Gastroesophageal sphincter (tissue), 4 donors: ENCODE results near the gene SUGCT. TPM values are rescaled to one million over a fixed set of nuclear protein-coding genes. Genes with fewer than 3 reads are reported as not detected.
A peak's percentile ranks its signal among the peaks of the same experiment; 100 is the strongest.

Experiments used
- ATAC-seq: fragments of 150-250 bp; one replicate; pipeline ENCODE4 v1.9.1; 2016; ENCODE audit warnings: mild to moderate bottlenecking, moderate library complexity
- H3K27ac ChIP-seq, 4 donors: fragments of 200-600 bp; sonication (generic) in 3 of 4; 1 replicate in 3 of 4; 2 replicates in 1 of 4; pipeline ENCODE4 v1.5.1; 2016 to 2019
- H3K27me3 ChIP-seq: fragments of 200-600 bp; sonication (generic); one replicate; pipeline ENCODE4 v1.5.1; 2019
- H3K36me3 ChIP-seq, 2 donors: fragments of 200-600 bp; sonication (generic); one replicate each; pipeline ENCODE4 v1.5.1; 2019; ENCODE audit warnings: control low read depth in 1 of 2
- H3K4me1 ChIP-seq, 3 donors: fragments of 200-600 bp; sonication (generic); 1 replicate in 2 of 3; 2 replicates in 1 of 3; pipeline ENCODE4 v1.5.1; 2016 to 2019; ENCODE audit warnings: control low read depth in 2 of 3
- H3K4me3 ChIP-seq, 2 donors: fragments of 200-600 bp; sonication (generic); one replicate each; pipeline ENCODE4 v1.5.1; 2019; ENCODE audit warnings: mild to moderate bottlenecking in 1 of 2, moderate library complexity in 1 of 2
- H3K9me3 ChIP-seq, 3 donors: fragments of 200-600 bp; sonication (generic); one replicate each; pipeline ENCODE4 v1.5.1; 2017 to 2019; ENCODE audit warnings: control low read depth in 2 of 3
- CTCF ChIP-seq, 4 experiments: fragments of 200-600 bp in 2 of 4; fragments of 450-650 bp in 2 of 4; sonication (generic) in 1 of 4; IDR thresholded peaks; one replicate each; pipeline ENCODE4 v1.5.1; 2017 to 2019; ENCODE audit warnings: antibody characterized with exemption in 4 of 4, mild to moderate bottlenecking in 2 of 4, moderate library complexity in 2 of 4
- EP300 ChIP-seq: sonication (generic); formaldehyde crosslinking; IDR thresholded peaks from one replicate; pipeline ENCODE4 v1.6.1; 2017; ENCODE audit warnings: antibody characterized with exemption, mild to moderate bottlenecking
- POLR2A ChIP-seq, 2 donors: fragments of 450-650 bp; IDR thresholded peaks; one replicate each; pipeline ENCODE4 v1.6.1; 2017; ENCODE audit warnings: antibody characterized with exemption in 2 of 2, mild to moderate bottlenecking in 2 of 2, moderate library complexity in 1 of 2
- POLR2AphosphoS5 ChIP-seq: sonication (generic); formaldehyde crosslinking; IDR thresholded peaks from one replicate; pipeline ENCODE4 v1.6.1; 2017; ENCODE audit warnings: antibody characterized with exemption
- WGBS, 2 donors: methylation state at CpG; one replicate each; pipeline ENCODE4 v1.1.5; 2018; ENCODE audit warnings: low coverage in 1 of 2; 5-methylcytosine and 5-hydroxymethylcytosine counted together
- total RNA-seq, 4 donors: library from RNA; depleted of rRNA; stranded (reverse); fragments of >200 nt; gene quantifications; one replicate each; pipeline ENCODE4 v1.1.0, GENCODE V29; 2016

Gene SUGCT
- total RNA-seq, 4 donors from 2014 or later, result 1.2 to 17.3 (median 10.8) TPM

DNA sequence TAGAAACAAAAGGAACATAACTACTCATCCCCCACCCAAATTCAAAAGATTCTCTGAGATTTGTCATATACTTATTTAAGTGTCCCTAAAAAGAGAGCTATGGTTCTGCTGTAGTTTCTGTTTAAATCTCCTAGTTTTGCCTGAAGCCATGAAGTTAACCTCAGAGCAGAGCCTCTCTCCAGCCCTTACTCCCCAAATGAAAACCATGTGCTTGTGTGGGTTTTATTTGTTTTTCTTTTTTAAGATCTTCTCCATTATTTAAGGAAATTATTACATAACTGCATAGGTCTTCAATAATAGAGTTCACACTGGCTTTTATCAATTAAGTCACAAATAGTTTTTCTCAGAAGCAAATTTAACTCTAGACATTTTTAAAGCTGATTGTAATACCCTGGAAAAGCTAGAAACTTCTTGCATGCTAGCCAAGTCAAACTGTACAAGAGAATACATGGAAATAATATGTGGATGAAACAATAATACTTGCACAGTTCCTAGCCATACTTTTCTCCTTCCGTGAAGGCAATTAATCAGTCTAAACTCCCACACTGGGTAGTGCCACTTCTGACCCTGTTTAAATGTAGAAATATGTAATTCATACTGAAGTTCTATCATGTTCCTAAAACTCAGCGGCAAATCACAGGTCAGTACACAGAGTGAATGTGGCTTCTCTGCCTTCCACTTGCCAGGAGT, 579.7 kb downstream of the SUGCT start:
- Histone ChIP-seq H3K36me3 (no peaks in the 10 kb centered on the region), H3K4me1 (peaks cover 0 to 12% (median 0%) of the 10 kb centered on the region in 3 donors), H3K4me3 (no peak overlapping the region), H3K27me3 (no peaks in the 10 kb centered on the region), H3K27ac (no peak overlapping the region), H3K9me3 (no peaks in the 10 kb centered on the region)
- no peak for ATAC-seq
- WGBS, 2 donors, result 43% methylated on average over 2 of the region's 2 CpGs; no CpG with 5 or more reads in 1 of the 2 donors
- no peak for TF ChIP-seq CTCF (IDR thresholded peaks at IDR 0.05)
- TF ChIP-seq POLR2AphosphoS5, result no peak
- no peak for TF ChIP-seq EP300
- TF ChIP-seq POLR2A (IDR thresholded peaks at IDR 0.05), result no peak

DNA sequence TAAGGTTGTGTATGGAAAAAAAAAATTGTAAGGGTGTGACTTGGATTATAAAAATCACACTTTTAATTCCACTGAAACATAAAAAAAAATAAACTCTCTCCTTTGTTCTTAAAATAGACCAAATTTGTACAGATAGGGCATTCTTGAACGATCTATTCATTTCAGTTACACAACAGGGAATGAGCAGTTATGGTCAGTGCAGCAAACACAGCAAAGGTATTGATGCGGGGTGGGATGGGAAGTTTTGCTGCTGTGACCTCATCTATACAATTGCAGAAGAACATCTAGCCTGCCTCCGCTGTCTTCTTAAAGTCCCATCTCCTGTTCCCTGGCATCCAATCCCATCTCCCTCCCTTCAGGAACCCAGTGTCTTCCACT, 580.2 kb downstream of the SUGCT start:
- Histone ChIP-seq H3K36me3 (no peaks in the 10 kb centered on the region), H3K9me3 (no peaks in the 10 kb centered on the region), H3K4me3 (no peak overlapping the region), H3K27ac (no peak overlapping the region), H3K4me1 (peaks cover 0 to 12% (median 0%) of the 10 kb centered on the region in 3 donors), H3K27me3 (no peaks in the 10 kb centered on the region)
- TF ChIP-seq POLR2AphosphoS5, result no peak
- no peak for TF ChIP-seq POLR2A (IDR thresholded peaks at IDR 0.05)
- TF ChIP-seq EP300, result no peak
- TF ChIP-seq CTCF (IDR thresholded peaks at IDR 0.05), result no peak
- no peak for ATAC-seq
- WGBS, 2 donors, result 53 to 55% methylated on average over 2 to 3 of the region's 3 CpGs

GRCh38 chr7:40716052-40716451, 581.2 kb downstream of the SUGCT start:
- ATAC-seq, result no peak
- Histone ChIP-seq H3K27ac (no peak overlapping the region), H3K27me3 (no peaks in the 10 kb centered on the region), H3K9me3 (no peaks in the 10 kb centered on the region), H3K36me3 (no peaks in the 10 kb centered on the region), H3K4me3 (no peak overlapping the region), H3K4me1 (peaks cover 0 to 12% (median 0%) of the 10 kb centered on the region in 3 donors)
- TF ChIP-seq EP300 (no peak), POLR2AphosphoS5 (no peak), POLR2A (IDR thresholded peaks at IDR 0.05) (no peak), CTCF (IDR thresholded peaks at IDR 0.05) (no peak)

DNA sequence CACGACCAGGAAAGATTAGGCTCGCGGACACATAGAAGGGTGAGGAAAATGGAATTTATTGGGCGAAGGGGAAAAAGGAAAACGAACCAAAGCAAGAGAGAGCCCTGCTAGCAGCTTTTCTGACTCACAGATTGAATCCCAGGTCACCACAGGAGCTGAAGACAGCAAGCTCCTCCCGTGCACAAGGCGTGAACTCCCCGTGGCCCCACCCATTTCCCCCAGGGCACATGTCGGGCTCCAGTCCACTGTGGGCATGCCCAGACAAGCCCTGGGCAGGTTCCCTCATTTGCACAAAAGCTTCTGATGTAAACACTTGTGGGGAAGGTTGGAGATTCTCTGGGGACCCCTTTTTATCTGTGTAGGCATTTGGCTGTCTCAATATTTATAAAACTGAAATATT, 582.4 kb downstream of the SUGCT start:
- no peak for TF ChIP-seq POLR2AphosphoS5
- no peak for TF ChIP-seq POLR2A (IDR thresholded peaks at IDR 0.05)
- no peak for TF ChIP-seq EP300
- TF ChIP-seq CTCF (IDR thresholded peaks at IDR 0.05), result no peak
- H3K4me3 ChIP-seq, result no peak overlapping the region
- H3K9me3 ChIP-seq, result no peaks in the 10 kb centered on the region
- peaks cover 0 to 12% (median 0%) of the 10 kb centered on the region in 3 donors for H3K4me1 ChIP-seq
- no peak overlapping the region for H3K27ac ChIP-seq
- WGBS, 2 donors, result 41 to 60% methylated on average over 2 to 9 of the region's 9 CpGs
- no peaks in the 10 kb centered on the region for H3K27me3 ChIP-seq
- peak; percentile 46 for ATAC-seq
- H3K36me3 ChIP-seq, result no peaks in the 10 kb centered on the region

- 86 to 100% methylated on average over 1 of the region's 1 CpG for WGBS, 2 donors
- Histone ChIP-seq H3K4me1 (peaks cover 0 to 4% (median 0%) of the 10 kb centered on the region in 3 donors), H3K36me3 (no peaks in the 10 kb centered on the region), H3K27ac (no peak overlapping the region), H3K27me3 (no peaks in the 10 kb centered on the region), H3K4me3 (no peak overlapping the region), H3K9me3 (no peaks in the 10 kb centered on the region)
- ATAC-seq, result no peak
- TF ChIP-seq POLR2A (IDR thresholded peaks at IDR 0.05) (no peak), CTCF (IDR thresholded peaks at IDR 0.05) (no peak), EP300 (no peak), POLR2AphosphoS5 (no peak)
These were observed 585.6 kb downstream of the SUGCT start for GRCh38 chr7:40720416-40720815.
